NB4 (cell line): Measurements from ENCODE around the gene KLF11.

Source experiments
- DNase-seq: peaks from one replicate; pipeline ENCODE4 v3.0.0; 2010; ENCODE audit warnings: low read depth
- H3K4me3 ChIP-seq: one replicate; pipeline ENCODE4 v1.5.1; 2011; ENCODE audit warnings: mild to moderate bottlenecking, low read depth, low read length, moderate library complexity
- MAX ChIP-seq: IDR thresholded peaks from 2 replicates; pipeline ENCODE4 v1.6.1; 2011; ENCODE audit warnings: low read depth, low read length
- MYC ChIP-seq: IDR thresholded peaks from 2 replicates; pipeline ENCODE4 v1.6.1; 2011; ENCODE audit warnings: low read depth, low read length
- POLR2A ChIP-seq: IDR thresholded peaks from 2 replicates; pipeline ENCODE4 v1.6.1; 2011; ENCODE audit warnings: mild to moderate bottlenecking; ENCODE audit not compliant: insufficient read length; ENCODE audit errors: extremely low read depth
- TF ChIP-seq, protein P1 (sequence below): IDR thresholded peaks from one replicate; pipeline ENCODE4 v1.5.1; 2012; ENCODE audit warnings: low read depth, low read length

The KLF11 gene

GRCh38 chr2:10052216-10052615 lies 8.9 kb downstream of the KLF11 start:
- no peak for TF ChIP-seq MAX
- no peak for DNase-seq
- H3K4me3 ChIP-seq = no peak overlapping the region

DNA sequence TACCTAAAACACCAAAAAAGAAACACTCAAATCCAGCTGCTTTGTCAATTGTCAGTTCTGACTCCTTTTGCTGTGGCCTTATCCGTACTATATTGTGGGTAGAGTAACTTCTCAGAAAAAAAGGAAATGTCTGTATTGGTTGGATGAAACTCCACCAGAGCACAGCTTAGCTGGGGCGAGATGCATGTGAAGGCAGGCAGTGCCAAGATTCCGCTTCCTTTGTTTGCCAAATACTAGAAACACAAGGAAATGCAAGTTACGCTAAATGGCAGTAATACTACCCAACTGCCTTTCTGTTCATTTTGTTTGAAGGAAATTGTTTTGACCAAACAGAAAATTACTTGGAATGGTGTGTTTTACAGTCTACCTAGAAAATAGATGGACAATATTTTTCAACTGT lies 10.0 kb downstream of the KLF11 start:
- TF ChIP-seq POLR2A = no peak
- TF ChIP-seq, protein P1, sequence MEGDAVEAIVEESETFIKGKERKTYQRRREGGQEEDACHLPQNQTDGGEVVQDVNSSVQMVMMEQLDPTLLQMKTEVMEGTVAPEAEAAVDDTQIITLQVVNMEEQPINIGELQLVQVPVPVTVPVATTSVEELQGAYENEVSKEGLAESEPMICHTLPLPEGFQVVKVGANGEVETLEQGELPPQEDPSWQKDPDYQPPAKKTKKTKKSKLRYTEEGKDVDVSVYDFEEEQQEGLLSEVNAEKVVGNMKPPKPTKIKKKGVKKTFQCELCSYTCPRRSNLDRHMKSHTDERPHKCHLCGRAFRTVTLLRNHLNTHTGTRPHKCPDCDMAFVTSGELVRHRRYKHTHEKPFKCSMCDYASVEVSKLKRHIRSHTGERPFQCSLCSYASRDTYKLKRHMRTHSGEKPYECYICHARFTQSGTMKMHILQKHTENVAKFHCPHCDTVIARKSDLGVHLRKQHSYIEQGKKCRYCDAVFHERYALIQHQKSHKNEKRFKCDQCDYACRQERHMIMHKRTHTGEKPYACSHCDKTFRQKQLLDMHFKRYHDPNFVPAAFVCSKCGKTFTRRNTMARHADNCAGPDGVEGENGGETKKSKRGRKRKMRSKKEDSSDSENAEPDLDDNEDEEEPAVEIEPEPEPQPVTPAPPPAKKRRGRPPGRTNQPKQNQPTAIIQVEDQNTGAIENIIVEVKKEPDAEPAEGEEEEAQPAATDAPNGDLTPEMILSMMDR = no peak
- TF ChIP-seq MAX = no peak
- no peak for TF ChIP-seq MYC
- no peak overlapping the region for H3K4me3 ChIP-seq
- no peak for DNase-seq

- DNase-seq = no peak
- H3K4me3 ChIP-seq = no peak overlapping the region
- no peak for TF ChIP-seq MAX
- no peak for TF ChIP-seq POLR2A
- TF ChIP-seq MYC = no peak
- TF ChIP-seq, protein P1 = no peak
These were observed 11.1 kb downstream of the KLF11 start for GRCh38 chr2:10054424-10054823.

GRCh38 chr2:10054976-10055375 lies 11.6 kb downstream of the KLF11 start:
- no peak for DNase-seq
- TF ChIP-seq, protein P1 = no peak
- no peak for TF ChIP-seq MAX
- no peak for TF ChIP-seq POLR2A
- no peak for TF ChIP-seq MYC
- no peak overlapping the region for H3K4me3 ChIP-seq

DNA sequence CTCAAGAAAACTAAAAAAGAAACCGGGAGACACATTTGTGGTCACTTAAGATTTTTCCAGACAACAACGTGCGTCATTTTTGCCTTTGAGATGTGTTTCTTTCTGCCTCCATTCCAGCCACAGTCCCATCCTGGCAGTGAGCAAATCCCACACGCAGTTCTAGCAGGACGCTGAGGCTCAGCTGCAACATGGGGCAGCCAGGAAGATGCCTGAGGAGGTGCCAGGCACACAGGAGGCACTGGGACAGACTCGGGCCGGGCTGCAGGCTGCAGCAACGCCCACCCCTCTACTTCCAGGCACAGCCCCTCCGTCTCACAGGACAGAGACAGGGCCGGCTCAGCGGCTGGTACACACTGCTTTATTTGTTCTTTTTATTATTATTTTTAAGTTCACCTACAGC lies 13.1 kb downstream of the KLF11 start:
- TF ChIP-seq, protein P1 = no peak
- TF ChIP-seq MAX (no peak), MYC (no peak), POLR2A (no peak)
- no peak for DNase-seq
- no peak overlapping the region for H3K4me3 ChIP-seq

- TF ChIP-seq, protein P1 = no peak
- TF ChIP-seq MYC (no peak), POLR2A (no peak), MAX (no peak)
- DNase-seq = peak; percentile 65
- peak overlapping the region; percentile 8 for H3K4me3 ChIP-seq
These were observed 14.1 kb downstream of the KLF11 start for GRCh38 chr2:10057231-10058107.
